Central memory CD4-positive, alpha-beta T cell (primary cell): ENCODE results near the gene OR2Z1.
"Not testable (repeated sequence)": the region's sequence is repeated elsewhere in the genome, so short reads cannot be mapped to it uniquely, and the experiment has no call there.

Source experiments
- DNase-seq: peaks from one replicate; pipeline ENCODE4 v3.0.0; 2022

OR2Z1 gene

DNA sequence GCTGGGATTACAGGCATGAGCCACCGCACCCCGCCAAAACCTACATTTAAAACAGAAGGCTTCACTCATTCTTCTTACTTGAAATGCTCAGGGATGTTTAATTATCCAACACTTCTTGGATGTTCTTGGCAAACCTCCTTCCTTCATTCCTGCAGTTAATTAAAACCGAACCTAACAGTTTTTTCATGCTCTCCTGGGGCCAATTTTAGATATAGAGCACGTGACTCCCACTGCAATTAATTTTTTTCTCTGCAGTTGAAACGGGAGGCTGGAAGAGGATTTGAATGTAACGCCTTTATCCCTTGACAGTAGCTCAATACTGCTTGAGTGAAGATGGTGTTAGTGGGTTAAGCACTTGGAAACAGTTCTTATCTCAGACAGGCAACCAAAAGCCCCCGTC, 18.2 kb upstream of the OR2Z1 start:
- DNase-seq = no peak

DNA sequence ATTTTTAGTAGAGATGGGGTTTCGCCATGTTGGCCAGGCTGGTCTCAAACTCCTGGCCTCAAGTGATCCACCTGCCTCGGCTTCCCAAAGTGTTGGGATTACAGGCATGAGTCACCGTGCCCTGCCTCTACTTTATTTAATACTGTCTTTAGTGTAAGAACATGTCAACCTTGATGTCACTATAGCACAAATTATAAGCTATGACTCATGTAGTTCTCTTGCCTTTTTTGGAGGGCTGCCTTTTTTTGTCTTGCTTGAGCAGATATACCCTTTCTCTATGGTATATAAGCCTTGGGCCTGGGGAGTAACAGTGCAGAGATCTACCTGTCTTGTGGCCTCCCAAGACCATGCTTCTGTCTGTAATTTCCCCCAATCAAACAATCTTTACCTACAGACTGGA, 16.1 kb upstream of the OR2Z1 start:
- not testable (repeated sequence) for DNase-seq

DNA sequence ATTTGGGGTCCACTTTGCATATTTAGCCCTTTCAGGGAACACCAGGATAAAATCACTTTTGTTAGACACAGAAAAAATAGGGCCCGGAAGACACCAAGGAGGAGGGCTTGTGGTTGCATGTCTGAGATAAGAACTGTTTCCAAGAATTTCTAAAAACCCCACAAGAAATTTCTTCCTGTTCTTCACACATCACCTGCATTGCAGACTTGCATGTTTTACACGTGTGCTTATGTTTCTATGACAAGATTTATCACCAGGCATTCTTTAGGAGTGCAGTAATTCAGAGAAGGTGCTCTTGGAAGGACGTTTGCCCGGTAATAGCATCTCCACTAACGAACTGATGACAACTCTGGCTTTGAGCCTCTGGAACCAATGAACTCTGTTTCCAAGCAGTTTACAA, 15.7 kb upstream of the OR2Z1 start:
- DNase-seq = no peak

DNA sequence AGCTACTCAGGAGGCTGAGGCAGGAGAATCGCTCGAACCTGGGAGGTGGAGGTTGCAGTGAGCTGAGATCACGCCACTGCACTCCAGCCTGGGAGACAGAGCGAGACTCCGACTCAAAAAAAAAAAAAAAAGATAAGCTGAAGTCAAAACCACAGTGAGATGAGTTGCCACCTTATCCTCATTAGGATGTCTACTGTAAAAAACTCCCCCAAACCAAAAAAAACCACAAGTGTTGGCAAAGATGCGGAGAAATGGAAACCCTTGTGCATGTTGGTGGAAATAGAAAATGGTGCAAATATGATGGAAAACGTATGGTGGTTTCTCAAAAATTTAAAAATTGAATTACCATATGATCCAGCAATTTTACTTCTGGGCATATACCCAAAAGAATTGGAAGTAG, 11.1 kb upstream of the OR2Z1 start:
- DNase-seq = not testable (repeated sequence)

DNA sequence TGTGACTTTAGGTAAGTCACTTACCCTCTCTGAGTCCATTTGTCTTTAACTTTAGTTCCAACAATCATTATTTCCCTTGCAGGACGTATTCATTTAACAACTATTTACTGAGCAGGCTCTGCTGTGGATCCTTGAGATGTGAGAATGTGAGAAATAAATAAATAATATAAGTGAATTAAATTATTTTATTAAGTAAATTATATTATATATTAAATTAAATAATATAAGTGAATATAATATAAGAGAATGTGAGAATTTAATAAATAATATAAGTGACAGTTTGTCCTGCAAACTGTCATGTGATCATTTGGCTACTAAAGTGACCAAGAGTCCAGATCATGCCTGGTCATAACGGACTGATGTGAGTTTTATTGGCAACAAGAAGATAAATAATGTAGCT, 598 bp downstream of the OR2Z1 start:
- no peak for DNase-seq

DNA sequence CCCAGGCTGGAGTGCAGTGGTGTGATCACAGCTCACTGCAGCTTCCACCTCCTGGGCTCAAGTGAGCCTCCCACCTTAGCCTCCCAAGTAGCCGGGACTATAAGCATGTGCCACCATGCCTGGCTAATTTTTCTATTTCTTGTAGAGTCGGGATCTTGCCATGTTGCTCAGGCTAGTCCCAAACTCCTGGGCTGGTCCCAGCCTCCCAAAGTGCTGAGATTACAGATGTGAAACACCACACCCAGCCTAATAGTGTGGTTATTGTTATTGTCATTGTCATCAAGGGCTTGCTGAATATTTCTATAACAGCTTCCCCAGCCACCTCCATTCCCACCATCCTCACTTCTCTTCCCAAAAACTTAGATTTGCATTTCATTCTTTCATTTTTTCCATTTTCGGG, 2.8 kb downstream of the OR2Z1 start:
- no peak for DNase-seq

DNA sequence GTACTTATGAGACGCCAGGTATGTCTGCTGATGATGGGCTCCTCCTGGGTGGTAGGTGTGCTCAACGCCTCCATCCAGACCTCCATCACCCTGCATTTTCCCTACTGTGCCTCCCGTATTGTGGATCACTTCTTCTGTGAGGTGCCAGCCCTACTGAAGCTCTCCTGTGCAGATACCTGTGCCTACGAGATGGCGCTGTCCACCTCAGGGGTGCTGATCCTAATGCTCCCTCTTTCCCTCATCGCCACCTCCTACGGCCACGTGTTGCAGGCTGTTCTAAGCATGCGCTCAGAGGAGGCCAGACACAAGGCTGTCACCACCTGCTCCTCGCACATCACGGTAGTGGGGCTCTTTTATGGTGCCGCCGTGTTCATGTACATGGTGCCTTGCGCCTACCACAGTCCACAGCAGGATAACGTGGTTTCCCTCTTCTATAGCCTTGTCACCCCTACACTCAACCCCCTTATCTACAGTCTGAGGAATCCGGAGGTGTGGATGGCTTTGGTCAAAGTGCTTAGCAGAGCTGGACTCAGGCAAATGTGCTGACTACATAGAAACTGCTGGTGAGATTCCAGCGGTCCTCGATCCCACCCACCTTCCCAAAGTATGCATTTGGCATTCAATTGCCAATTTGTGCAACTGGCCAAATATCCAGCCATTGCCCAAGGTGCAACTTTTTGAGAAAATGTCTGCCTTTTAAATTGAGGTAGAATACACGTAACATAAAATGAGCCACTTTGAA, 10.2 kb downstream of the OR2Z1 start:
- no peak for DNase-seq

DNA sequence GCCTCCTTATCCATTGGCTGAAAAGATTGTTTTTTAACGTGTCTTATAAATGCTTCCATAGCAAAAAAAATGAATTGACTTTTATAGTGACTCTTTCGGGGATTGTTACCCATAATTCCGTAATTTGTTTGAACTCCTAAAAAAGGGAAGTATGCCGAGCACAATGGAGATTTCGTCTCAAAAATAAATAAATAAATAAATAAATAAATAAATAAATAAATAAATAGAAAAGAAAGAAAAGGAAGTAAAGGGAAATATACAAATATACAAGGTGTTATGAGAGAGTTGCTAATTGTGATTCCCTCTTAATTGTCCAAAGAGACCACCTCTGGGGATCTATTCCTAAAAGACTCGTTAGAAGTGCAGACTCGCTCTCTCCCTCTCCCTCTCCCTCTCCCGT, 16.9 kb downstream of the OR2Z1 start:
- DNase-seq = no peak

DNA sequence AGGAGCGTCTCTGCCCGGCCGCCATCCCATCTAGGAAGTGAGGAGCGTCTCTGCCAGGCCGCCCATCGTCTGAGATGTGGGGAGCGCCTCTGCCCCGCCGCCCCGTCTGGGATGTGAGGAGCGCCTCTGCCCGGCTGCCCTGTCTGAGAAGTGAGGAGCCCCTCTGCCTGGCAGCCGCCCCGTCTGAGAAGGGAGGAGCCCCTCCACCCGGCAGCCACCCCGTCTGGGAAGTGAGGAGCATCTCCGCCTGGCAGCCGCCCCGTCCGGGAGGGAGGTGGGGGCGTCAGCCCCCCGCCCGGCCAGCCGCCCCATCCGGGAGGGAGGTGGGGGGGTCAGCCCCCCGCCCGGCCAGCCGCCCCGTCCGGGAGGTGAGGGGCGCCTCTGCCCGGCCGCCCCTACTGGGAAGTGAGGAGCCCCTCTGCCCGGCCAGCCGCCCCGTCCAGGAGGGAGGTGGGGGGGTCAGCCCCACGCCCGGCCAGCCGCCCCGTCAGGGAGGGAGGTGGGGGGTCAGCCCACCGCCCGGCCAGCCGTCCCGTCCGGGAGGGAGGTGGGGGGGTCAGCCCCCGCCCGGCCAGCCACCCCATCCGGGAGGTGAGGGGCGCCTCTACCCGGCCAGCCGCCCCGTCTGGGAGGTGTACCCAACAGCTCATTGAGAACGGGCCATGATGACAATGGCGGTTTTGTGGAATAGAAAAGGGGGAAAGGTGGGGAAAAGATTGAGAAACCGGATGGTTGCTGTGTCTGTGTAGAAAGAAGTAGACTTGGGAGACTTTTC, 18.0 kb downstream of the OR2Z1 start:
- not testable (repeated sequence) for DNase-seq

DNA sequence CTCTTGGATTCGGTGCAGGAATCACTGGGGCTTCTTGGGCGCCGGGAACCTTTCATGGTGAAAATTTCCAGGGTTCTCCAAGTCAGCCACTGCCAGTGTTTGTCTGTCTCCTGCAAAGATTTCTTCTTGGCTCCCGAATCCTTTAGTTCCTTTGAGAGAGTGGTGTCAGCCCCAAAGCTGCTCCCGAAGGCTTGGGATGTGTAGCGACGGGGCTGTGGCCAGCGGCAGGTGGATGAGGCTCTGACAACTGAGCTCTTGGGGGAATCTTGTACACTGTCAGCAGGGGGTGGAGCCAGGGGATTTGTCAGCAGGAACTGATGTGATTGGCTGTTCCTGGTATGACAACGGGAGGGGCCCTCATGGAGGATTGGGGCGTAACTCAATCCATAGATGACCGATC, 45.8 kb downstream of the OR2Z1 start:
- not testable (repeated sequence) for DNase-seq

DNA sequence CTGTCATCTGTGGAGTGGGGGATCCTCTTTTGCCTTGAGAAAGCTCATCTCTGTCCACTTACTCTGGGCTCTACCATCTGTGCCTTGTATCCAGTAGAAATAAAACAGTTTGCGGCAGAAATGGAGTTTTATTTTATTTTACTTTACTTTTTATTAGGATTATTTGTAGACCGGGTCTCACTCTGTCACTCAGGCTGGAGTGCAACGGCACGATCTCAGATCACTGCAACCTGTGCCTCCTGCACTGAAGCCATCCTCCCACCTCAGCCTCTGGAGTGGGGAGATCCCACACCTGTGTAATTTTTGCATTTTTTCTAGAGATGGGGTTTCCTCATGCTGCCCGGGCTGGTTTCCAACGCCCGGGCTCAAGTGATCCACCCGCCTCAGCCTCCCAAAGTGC, 47.8 kb downstream of the OR2Z1 start:
- not testable (repeated sequence) for DNase-seq

DNA sequence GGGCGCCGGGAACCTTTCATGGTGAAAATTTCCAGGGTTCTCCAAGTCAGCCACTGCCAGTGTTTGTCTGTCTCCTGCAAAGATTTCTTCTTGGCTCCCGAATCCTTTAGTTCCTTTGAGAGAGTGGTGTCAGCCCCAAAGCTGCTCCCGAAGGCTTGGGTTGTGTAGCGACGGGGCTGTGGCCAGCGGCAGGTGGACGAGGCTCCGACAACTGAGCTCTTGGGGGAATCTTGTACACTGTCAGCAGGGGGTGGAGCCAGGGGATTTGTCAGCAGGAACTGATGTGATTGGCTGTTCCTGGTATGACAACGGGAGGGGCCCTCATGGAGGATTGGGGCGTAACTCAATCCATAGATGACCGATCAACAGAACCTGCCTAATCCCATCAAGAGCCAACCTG, 52.2 kb downstream of the OR2Z1 start:
- DNase-seq = not testable (repeated sequence)
